Measurements from ENCODE around the gene FGF12.

Gene FGF12

GRCh38 chr3:192229866-192230265 lies 497.5 kb downstream of the FGF12 start:
- Histone ChIP-seq H3K36me3 (ENCODE audit: insufficient read depth, low read length) (no peaks in the 10 kb centered on the region), H3K9me3 (ENCODE audit: control insufficient read depth, insufficient read depth, low read length) (no peaks in the 10 kb centered on the region), H3K9ac (ENCODE audit: low read depth, low read length) (no peak overlapping the region), H3K4me1 (ENCODE audit: insufficient read depth, low read length) (no peaks in the 10 kb centered on the region)

GRCh38 chr3:192224634-192225155 lies 502.6 kb downstream of the FGF12 start:
- H3K36me3 ChIP-seq (ENCODE audit: insufficient read depth, low read length) = no peaks in the 10 kb centered on the region
- H3K9ac ChIP-seq (ENCODE audit: low read depth, low read length) = no peak overlapping the region
- H3K4me1 ChIP-seq (ENCODE audit: insufficient read depth, low read length) = no peaks in the 10 kb centered on the region
- no peaks in the 10 kb centered on the region for H3K9me3 ChIP-seq (ENCODE audit: control insufficient read depth, insufficient read depth, low read length)

- H3K36me3 ChIP-seq (ENCODE audit: insufficient read depth, low read length) = no peaks in the 10 kb centered on the region
- H3K9me3 ChIP-seq (ENCODE audit: control insufficient read depth, insufficient read depth, low read length) = no peaks in the 10 kb centered on the region
- H3K4me1 ChIP-seq (ENCODE audit: insufficient read depth, low read length) = no peaks in the 10 kb centered on the region
- H3K9ac ChIP-seq (ENCODE audit: low read depth, low read length) = no peak overlapping the region
These were observed 503.5 kb downstream of the FGF12 start for GRCh38 chr3:192223815-192224214.

- Histone ChIP-seq H3K36me3 (ENCODE audit: insufficient read depth, low read length) (no peaks in the 10 kb centered on the region), H3K4me1 (ENCODE audit: insufficient read depth, low read length) (no peaks in the 10 kb centered on the region), H3K9ac (ENCODE audit: low read depth, low read length) (no peak overlapping the region), H3K9me3 (ENCODE audit: control insufficient read depth, insufficient read depth, low read length) (no peaks in the 10 kb centered on the region)
These were observed 506.4 kb downstream of the FGF12 start for GRCh38 chr3:192220915-192221314.

GRCh38 chr3:192219926-192220325 lies 507.4 kb downstream of the FGF12 start:
- Histone ChIP-seq H3K9me3 (ENCODE audit: control insufficient read depth, insufficient read depth, low read length) (no peaks in the 10 kb centered on the region), H3K9ac (ENCODE audit: low read depth, low read length) (no peak overlapping the region), H3K36me3 (ENCODE audit: insufficient read depth, low read length) (no peaks in the 10 kb centered on the region), H3K4me1 (ENCODE audit: insufficient read depth, low read length) (peaks cover 3% of the 10 kb centered on the region; the same call in 1 of the 2 replicates)

- H3K36me3 ChIP-seq (ENCODE audit: insufficient read depth, low read length) = no peaks in the 10 kb centered on the region; the same call in 1 of the 2 replicates
- H3K9me3 ChIP-seq (ENCODE audit: control insufficient read depth, insufficient read depth, low read length) = no peaks in the 10 kb centered on the region
- no peak overlapping the region for H3K9ac ChIP-seq (ENCODE audit: low read depth, low read length)
- peaks cover 12% of the 10 kb centered on the region; the same call in 1 of the 2 replicates for H3K4me1 ChIP-seq (ENCODE audit: insufficient read depth, low read length)
These were observed 511.3 kb downstream of the FGF12 start for GRCh38 chr3:192216067-192216466.

GRCh38 chr3:192212979-192213378 lies 514.4 kb downstream of the FGF12 start:
- H3K4me1 ChIP-seq (ENCODE audit: insufficient read depth, low read length) = peaks cover 12% of the 10 kb centered on the region; the same call in 1 of the 2 replicates
- no peaks in the 10 kb centered on the region for H3K9me3 ChIP-seq (ENCODE audit: control insufficient read depth, insufficient read depth, low read length)
- H3K9ac ChIP-seq (ENCODE audit: low read depth, low read length) = no peak overlapping the region
- no peaks in the 10 kb centered on the region; the same call in 1 of the 2 replicates for H3K36me3 ChIP-seq (ENCODE audit: insufficient read depth, low read length)

GRCh38 chr3:192212335-192212734 lies 515.0 kb downstream of the FGF12 start:
- Histone ChIP-seq H3K4me1 (ENCODE audit: insufficient read depth, low read length) (peaks cover 16% of the 10 kb centered on the region), H3K9me3 (ENCODE audit: control insufficient read depth, insufficient read depth, low read length) (no peaks in the 10 kb centered on the region), H3K9ac (ENCODE audit: low read depth, low read length) (no peak overlapping the region), H3K36me3 (ENCODE audit: insufficient read depth, low read length) (no peaks in the 10 kb centered on the region; the same call in 1 of the 2 replicates)

- H3K9ac ChIP-seq (ENCODE audit: low read depth, low read length) = no peak overlapping the region
- no peaks in the 10 kb centered on the region for H3K36me3 ChIP-seq (ENCODE audit: insufficient read depth, low read length)
- H3K9me3 ChIP-seq (ENCODE audit: control insufficient read depth, insufficient read depth, low read length) = no peaks in the 10 kb centered on the region
- H3K4me1 ChIP-seq (ENCODE audit: insufficient read depth, low read length) = peaks cover 9% of the 10 kb centered on the region
These were observed 519.7 kb downstream of the FGF12 start for GRCh38 chr3:192207651-192208050.

- H3K9ac ChIP-seq (ENCODE audit: low read depth, low read length) = no peak overlapping the region
- no peaks in the 10 kb centered on the region for H3K9me3 ChIP-seq (ENCODE audit: control insufficient read depth, insufficient read depth, low read length)
- H3K4me1 ChIP-seq (ENCODE audit: insufficient read depth, low read length) = peaks cover 9% of the 10 kb centered on the region
- no peaks in the 10 kb centered on the region for H3K36me3 ChIP-seq (ENCODE audit: insufficient read depth, low read length)
These were observed 520.1 kb downstream of the FGF12 start for GRCh38 chr3:192207239-192207638.

GRCh38 chr3:192194085-192194484 lies 533.3 kb downstream of the FGF12 start:
- Histone ChIP-seq H3K9ac (ENCODE audit: low read depth, low read length) (no peak overlapping the region), H3K9me3 (ENCODE audit: control insufficient read depth, insufficient read depth, low read length) (no peaks in the 10 kb centered on the region), H3K36me3 (ENCODE audit: insufficient read depth, low read length) (no peaks in the 10 kb centered on the region), H3K4me1 (ENCODE audit: insufficient read depth, low read length) (no peaks in the 10 kb centered on the region)

GRCh38 chr3:192188218-192188835 lies 539.0 kb downstream of the FGF12 start:
- Histone ChIP-seq H3K9ac (ENCODE audit: low read depth, low read length) (no peak overlapping the region), H3K4me1 (ENCODE audit: insufficient read depth, low read length) (peaks cover 17% of the 10 kb centered on the region; the same call in 1 of the 2 replicates), H3K9me3 (ENCODE audit: control insufficient read depth, insufficient read depth, low read length) (no peaks in the 10 kb centered on the region), H3K36me3 (ENCODE audit: insufficient read depth, low read length) (no peaks in the 10 kb centered on the region)

- peaks cover 17% of the 10 kb centered on the region; the same call in 1 of the 2 replicates for H3K4me1 ChIP-seq (ENCODE audit: insufficient read depth, low read length)
- H3K36me3 ChIP-seq (ENCODE audit: insufficient read depth, low read length) = no peaks in the 10 kb centered on the region
- no peaks in the 10 kb centered on the region for H3K9me3 ChIP-seq (ENCODE audit: control insufficient read depth, insufficient read depth, low read length)
- H3K9ac ChIP-seq (ENCODE audit: low read depth, low read length) = no peak overlapping the region
These were observed 539.8 kb downstream of the FGF12 start for GRCh38 chr3:192187485-192188051.

GRCh38 chr3:192186498-192186897 lies 540.8 kb downstream of the FGF12 start:
- Histone ChIP-seq H3K9ac (ENCODE audit: low read depth, low read length) (no peak overlapping the region), H3K36me3 (ENCODE audit: insufficient read depth, low read length) (no peaks in the 10 kb centered on the region), H3K9me3 (ENCODE audit: control insufficient read depth, insufficient read depth, low read length) (no peaks in the 10 kb centered on the region), H3K4me1 (ENCODE audit: insufficient read depth, low read length) (peaks cover 17% of the 10 kb centered on the region; the same call in 1 of the 2 replicates)

- H3K9ac ChIP-seq (ENCODE audit: low read depth, low read length) = no peak overlapping the region
- peaks cover 17% of the 10 kb centered on the region; the same call in 1 of the 2 replicates for H3K4me1 ChIP-seq (ENCODE audit: insufficient read depth, low read length)
- H3K36me3 ChIP-seq (ENCODE audit: insufficient read depth, low read length) = no peaks in the 10 kb centered on the region
- H3K9me3 ChIP-seq (ENCODE audit: control insufficient read depth, insufficient read depth, low read length) = no peaks in the 10 kb centered on the region
These were observed 541.3 kb downstream of the FGF12 start for GRCh38 chr3:192186045-192186444.
